HG03354 (cell line): ENCODE data around the gene GGTLC1.
"Not testable (repeated sequence)": the region's sequence is repeated elsewhere in the genome, so short reads cannot be mapped to it uniquely, and the experiment has no call there.

Experiments used
- ATAC-seq: cut with Tn5 transposase; IDR thresholded peaks from one replicate; pipeline ENCODE4 v1.9.1; 2021; ENCODE audit warnings: mild to moderate bottlenecking; ENCODE audit not compliant: unreplicated experiment, poor library complexity, severe bottlenecking

Gene GGTLC1

DNA sequence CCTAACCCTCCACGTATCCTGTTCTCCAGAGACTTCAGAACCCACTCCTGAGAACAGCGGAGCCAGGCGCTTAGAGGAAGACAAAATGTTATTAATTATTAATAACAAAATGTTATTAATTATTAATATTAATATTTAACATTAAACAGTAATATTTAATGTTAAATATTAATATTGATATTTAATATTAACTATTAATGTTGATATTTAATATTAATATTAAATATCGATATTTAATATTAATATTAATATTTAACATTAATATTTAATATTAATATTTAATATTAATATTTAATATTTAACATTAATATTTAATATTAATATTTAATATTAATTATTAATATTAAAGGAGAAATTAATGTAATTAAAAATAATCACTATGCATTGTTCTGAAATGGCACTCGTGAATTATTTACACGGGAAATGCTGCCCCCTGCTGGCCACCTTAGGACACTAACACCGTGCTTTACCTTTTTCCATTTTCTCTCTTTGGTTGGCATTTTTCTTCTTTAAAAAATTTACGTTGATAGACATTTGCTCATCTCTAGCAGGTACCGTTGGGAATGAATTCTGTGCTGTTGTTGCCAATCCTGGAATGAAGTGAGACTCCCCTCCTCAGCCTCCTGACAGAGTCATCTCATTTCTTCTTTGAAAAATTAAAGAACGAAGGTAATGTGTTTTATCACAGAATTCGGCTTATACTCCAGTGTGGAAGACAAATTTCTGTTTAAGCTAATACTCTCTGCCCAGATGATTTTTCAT lies 7.5 kb upstream of the GGTLC1 start:
- ATAC-seq: no peak

DNA sequence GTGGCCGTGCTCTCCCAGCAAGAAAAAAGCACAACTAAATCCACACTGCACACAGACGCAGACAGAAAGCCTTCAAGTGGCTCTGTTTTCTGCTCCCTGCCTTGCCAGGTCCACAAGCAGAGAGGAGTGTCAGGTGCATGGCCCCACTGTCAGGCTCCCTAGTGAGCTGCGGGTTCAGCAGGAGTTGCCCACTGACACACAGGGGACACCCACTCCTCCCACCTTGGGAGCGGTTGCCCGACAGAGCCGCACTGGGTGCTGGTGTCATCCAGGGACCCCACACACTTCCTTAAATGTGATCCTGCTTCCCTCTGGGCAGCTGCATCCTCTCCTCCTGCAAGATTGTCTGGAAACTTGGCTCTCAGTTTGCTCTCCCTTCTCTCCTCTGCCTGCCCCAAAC lies 6.7 kb upstream of the GGTLC1 start:
- not testable (repeated sequence) for ATAC-seq

DNA sequence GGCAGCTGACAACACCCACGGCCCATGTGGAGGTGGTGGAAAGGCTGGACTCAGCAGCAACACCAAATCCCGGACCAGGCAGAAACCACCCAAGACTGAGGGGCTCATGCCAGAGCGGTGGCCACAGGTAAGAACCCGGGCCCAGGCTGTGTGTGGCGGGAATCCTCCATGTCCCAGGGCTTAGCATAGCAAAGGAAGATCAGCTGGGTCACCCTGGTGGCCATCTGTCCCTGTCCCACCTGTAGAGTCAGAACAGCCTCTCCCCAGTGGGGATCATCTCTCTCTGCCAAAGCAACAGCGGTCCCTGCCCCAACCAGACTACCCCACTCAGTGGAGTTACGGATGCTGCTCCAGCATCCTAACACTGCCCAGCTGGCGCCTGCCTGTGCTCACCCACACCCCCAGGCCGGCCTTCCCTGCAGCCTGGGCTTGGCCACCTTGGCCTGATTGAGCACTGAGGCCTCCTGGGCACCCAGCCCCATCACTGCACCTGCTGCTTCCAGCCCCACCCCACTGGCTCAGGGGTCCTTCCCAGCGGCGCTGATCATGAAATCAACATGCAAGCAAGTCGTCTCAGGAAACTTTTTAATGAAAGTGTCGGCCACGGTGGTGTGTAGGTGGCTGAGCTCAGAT lies 5.5 kb upstream of the GGTLC1 start:
- not testable (repeated sequence) for ATAC-seq

DNA sequence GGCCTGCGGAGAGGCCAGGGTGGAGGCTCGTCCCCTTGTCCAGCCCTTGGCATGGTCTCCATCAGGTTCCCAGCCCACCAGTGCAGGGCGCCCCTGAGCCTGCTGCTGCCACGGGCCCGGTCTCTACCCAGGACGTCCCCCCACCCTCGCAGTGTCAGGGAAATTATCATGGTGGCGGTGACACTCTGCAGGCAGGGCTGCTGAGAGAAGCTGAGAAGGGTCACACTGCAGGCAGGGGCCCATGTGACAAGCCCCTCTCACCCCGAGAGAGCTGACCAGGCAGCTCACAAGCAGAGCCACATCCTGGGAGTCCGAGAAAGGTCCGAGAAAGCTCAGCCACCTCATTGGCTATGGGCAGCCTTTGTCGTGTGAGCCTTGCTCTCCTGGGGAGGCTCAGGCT lies 4.9 kb upstream of the GGTLC1 start:
- not testable (repeated sequence) for ATAC-seq

DNA sequence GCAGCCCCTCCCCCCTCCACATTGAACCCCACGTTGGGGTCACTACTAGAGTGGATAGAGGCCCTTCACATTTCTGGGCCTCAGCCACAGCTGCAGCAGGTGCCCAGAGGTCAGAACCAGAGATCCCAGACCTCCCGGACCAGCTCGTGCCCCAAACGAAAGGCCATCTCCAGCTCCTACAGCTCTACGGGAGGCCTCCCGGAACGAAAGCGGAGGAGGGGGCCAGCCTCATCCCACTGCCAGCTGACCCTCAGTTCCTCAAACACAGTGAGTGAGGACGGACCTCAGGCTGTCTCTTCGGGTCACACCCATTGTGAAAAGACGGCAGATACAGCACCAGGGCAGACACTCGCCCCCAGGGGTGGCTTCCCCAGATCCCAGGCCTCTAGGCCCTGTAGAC lies 1.7 kb upstream of the GGTLC1 start:
- not testable (repeated sequence) for ATAC-seq

DNA sequence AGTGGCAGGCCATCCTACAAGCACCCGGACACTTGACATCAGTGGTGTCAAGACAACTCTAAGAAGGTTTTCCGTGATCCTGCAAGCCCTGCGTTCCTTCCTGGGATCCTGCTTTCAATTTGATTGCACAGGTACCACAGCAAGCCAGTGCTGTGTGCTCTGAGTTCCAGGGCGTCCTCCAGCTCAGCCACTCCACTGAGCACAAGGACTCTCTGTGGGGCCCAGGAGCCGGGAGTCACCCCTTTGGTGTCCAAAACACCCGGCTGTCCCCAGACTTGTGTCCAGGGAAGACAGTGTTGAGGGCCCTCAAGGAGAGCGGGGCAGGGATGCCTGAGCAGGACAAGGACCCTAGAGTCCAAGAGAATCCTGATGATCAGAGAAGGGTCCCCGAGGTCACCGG lies 387 bp upstream of the GGTLC1 start:
- not testable (repeated sequence) for ATAC-seq

DNA sequence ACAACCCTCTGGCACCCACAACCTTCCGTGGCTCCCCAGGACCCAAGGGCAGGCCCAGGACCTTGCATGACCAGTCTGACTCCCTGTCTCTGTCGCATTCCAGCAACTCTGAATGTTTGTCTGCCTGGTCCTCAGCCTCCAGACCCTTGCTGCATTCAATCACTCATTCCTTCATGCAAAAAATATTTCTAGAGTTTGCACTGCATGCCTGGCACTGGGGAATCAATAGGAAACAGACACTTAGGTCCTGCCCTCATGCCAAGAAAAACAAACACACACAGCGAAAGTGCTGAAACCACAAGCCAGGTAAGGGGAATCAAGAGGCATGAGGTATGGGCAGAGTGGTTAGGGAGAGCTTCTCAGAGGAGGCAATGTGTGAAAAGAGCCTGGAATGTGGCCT lies 1.9 kb downstream of the GGTLC1 start:
- not testable (repeated sequence) for ATAC-seq

DNA sequence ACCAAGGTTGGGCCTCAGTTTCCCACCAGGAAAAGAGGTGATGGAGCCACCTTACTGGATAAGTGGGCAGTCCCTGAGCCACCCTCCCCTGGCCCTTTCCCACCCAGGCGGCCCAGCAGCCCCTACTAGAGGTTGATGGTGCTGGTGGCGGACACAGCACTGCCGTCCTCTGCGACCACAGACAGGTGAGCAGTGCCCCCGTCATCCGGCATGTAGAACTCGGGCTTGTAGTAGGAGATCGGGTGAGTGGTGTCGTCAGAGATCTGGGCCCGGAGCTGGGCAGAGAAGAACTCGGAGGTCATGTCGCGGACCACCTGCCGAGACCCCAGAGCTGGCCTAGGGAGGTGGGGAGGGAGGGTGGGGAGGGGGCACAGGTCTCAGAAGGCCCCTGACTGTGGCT lies 2.3 kb downstream of the GGTLC1 start:
- not testable (repeated sequence) for ATAC-seq

DNA sequence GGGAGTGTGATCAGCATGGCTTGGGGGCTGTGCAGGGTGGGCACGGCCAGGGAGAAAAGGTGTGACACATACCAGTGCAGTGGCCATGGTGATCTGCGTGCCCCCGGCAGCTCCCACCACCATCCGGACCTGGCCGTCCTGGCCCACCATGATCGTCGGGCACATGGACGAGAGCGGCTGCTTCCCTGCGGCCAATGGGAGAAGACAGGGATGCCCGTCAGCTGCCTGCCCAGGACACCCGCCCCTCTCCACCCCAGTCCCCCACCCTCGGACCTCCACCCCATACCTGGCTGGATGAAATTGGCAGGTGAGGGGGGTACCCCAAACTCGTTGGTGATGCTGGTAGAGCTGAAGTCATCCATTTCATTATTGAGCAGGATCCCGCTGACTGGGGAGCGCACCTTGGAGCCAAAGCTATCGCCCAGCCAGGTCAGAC lies 2.8 kb downstream of the GGTLC1 start:
- ATAC-seq: not testable (repeated sequence)

DNA sequence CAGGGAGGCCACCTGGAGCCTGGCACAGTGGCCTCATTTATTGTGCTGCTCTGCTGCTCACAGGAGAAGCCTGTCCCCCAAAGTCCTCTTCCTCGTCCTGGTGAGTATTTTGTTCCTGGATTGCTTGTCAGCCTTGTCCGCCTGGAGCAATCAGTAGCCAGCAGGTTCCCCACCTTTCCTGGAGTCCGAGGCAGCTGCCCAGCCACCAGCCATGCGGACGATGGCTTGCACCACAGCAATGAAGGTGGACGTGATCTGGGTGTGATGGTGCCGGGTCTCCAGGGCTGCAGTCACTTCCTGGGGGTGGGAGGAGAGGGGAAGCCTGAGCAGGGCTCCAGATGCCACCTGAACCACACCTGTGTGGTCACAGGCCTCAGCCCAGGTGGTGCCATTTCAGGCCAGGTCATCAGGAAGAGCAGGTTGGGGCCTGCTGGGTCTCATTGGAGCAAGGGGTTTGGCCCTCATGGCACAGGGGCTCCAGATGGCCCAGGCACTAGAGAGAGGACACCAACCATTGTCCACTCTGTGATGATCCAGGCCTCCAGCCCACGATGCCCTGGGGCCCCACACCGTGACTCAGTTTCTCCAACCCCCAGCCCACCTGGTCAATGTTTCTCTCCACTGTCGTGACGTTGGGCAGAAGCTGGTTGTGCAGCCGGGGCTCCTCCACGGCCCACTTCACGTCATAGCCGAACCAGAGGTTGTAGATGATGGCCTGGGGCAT lies 3.4 kb downstream of the GGTLC1 start:
- not testable (repeated sequence) for ATAC-seq

DNA sequence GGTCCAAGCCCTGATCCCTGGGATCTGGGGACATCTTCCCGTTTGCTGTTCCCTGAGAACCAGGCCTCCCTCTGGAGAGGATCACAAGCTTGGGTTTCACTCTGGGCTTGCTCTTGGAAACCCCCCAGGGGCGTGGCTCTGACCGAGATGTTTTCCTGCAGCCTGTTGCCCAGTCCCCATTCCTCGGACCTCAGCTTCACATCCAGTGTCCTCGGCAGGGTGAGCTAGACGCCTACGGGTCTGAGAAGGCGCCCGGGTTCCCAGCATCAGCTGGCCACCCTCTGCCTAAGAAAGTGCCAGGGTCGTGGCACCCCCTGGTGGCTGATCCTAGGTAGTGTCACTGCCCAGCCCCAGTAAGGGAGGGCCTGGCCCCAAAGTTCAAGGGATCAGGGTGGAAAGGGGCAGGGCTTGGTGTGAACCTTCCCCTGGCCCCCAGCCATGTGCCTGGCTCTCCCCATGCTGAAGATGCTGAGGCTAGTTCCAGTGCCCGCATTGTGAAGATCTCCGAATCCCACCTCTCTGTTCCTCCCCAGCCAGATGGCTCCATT lies 4.0 kb downstream of the GGTLC1 start:
- ATAC-seq: not testable (repeated sequence)

DNA sequence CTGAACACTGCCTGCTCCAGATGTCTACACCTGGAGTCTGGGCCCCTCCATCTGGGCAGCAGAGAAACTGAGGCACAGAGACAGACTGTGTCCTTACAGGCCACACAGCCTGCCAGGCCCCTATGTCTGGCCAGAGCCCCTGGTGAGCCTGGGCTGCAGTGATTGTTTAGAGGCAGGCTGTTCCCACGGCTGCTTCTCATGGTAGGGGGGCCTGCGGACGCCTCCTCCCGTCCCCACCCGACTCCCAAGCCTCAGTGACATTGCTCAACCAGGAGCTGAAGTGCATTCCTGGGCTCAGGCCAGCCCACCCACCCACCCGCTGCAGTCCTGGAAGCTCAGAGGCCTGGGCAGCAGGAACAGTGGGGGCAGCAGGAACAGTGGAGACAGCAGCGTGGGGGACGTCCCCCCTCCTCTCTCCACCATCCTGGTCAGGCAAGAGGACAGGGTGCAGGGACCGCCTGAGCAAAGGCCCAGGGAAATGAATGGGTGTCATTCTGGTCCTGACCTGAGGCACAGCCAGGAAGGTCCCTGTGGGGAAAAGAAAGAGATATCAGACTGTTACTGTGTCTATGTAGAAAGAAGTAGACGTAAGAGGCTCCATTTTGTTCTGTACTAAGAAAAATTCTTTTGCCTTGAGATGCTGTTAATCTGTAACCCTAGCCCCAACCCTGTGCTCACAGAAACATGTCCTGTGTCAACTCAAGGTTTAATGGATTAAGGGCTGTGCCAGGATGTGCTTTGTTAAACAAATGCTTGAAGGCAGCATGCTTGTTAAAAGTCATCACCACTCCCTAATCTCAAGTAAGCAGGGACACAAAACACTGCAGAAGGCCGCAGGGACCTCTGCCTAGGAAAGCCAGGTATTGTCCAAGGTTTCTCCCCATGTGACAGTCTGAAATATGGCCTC lies 6.2 kb downstream of the GGTLC1 start:
- ATAC-seq: not testable (repeated sequence)

DNA sequence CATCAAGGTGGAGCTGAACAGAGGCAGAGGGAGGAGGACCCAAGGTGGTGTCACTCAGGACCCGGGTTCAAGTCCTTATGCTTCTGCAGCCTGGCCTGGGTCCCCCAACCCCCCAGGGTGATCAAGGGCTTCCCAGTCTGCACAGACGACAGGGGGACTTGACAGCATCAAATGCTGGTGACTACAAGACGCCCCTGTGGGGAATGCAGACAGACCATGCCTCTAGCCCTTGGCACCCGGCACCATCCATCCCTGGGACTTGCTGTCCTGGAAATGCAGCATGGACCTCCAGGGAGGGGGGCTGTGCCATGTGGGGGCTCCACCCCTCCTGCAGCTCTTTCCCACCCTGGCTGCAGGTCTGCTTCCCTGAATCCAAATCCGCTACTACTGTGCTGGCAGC lies 7.1 kb downstream of the GGTLC1 start:
- ATAC-seq: not testable (repeated sequence)

DNA sequence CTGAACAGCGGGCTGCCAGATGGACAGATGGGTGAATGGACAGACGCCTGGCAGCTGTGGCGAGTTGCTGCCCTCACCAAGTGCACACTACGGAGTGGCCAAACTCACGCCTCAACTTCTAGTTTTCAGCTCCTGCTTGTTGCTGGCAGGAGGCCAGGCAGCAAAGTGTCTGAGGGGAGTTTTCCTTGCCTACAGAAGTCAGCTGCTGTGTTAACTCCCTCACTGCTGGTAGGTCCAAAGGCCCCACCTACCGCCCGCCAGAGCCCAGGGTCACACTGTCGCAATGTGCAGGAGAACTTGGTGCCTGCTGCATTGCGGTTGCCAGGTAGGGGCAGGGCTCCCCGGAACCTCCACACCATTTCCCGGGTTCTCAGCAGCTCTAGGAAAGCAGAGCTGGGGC lies 7.6 kb downstream of the GGTLC1 start:
- ATAC-seq: not testable (repeated sequence)

DNA sequence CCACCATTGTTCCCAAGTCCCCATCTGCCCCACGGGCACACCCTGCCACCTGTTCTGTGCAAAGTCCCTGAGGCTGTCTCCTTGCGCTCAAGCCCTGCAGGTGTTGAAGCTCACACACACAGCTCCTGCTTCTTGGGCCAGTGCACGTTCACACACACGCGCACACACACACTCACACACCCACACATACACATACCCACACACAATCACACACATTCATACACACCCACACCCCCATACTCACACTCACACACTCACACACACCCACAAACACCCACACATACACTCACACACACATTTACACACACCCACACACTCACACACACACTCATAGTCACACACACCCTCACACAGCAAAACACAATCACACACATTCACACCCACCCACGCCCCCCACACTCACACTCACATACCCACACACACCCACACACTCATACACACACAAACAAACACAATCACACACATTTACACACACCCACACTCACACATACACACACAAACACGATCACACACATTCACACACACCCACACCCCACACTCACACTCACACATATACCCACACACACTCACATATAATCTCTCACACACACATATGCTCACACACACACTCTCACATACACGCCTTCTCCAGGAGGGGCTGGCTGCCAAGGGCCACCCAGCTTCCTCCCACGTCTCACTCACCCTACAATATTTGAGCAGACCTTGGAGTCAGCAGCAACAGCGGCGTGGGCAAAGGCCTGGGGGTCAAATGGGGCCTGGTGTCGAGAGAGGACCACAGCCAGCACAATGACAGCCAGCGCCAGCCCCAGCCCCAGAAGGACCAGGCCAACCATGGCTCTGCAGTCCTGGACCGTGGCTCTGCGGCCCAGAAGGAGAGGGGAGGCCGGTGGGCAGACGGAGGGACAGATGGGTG lies 8.4 kb downstream of the GGTLC1 start:
- ATAC-seq: not testable (repeated sequence)

DNA sequence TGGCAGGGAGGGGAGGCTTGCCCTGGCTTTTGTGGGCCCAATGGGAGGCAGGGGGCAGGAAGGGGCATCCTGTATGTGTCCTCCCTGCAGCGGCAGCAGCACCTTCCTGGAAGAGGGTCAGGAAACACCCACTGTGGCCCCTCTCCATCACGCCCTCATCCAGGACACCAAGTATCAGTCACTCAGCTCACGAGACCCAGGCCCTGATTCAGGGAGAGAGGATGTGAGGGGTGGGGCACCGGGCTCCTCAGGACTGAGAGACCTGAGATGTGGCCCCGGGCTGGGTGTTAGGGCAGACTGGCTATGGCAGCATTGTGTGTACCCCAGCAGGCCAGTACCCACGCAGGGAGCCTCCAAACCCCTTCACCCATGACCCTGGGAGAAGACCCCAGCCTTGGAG lies 9.2 kb downstream of the GGTLC1 start:
- not testable (repeated sequence) for ATAC-seq

DNA sequence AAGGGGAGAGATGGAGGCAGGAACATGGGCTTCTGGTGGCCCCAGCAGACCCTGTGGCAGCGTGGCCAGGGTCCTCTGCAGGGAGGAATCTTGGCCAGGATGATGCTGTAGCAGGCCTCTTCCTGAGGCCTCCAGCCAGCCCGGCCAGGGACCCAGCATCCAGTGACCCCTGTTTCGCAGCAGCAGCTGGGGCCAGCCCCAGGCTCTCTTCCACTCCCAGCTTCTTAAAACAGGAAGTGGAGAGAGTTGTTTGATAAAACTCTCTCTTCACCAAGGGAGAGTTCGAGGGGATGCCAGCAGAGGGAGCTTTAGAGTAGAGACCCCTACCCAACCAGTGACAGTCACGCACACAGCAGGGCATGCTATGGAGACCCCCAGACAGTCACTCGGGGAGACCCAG lies 10.1 kb downstream of the GGTLC1 start:
- ATAC-seq: not testable (repeated sequence)

DNA sequence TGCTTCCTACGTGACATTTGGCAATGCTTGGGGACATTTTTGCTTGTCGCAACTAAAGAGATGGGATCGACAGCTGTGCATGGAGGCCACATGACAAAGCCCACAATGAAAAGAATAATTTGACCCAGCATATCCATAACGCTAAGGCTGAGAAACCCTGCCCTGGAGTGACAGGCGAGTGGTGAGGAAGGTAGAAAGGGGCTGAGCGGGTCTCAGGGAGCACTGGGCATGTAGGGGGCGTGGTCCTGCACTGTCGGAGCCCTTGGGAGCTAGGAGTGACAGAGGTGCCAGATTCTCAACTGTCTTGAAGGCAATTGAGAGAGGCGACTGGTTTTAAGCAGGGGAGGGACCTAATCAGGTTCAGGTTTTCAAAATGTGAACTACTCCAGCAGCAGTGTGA lies 13.6 kb downstream of the GGTLC1 start:
- no peak for ATAC-seq
